PFSK-1 (cell line): Measurements from ENCODE around the gene WDR64.

Experiments
- FOXP2 ChIP-seq: optimal IDR thresholded peaks from 2 replicates; pipeline ENCODE3; 2011; ENCODE audit warnings: borderline replicate concordance, control low read depth, inconsistent platforms; ENCODE audit not compliant: insufficient read depth; ENCODE audit errors: extremely low read length, extremely low read depth
- POLR2AphosphoS5 ChIP-seq: IDR thresholded peaks from 2 replicates; pipeline ENCODE4 v1.6.1; 2012; ENCODE audit warnings: low read depth, mild to moderate bottlenecking, control low read depth, low read length, moderate library complexity
- REST ChIP-seq, 2 experiments: IDR thresholded peaks; 2 replicates each; pipeline versions ENCODE4 v1.6.1 to v1.8.0; 2011 to 2012; ENCODE audit warnings: low read depth in 2 of 2, low read length in 2 of 2, control low read depth in 1 of 2, inconsistent platforms in 1 of 2, mild to moderate bottlenecking in 1 of 2, moderate library complexity in 1 of 2; ENCODE audit not compliant: insufficient read depth in 1 of 2
- SIN3A ChIP-seq: IDR thresholded peaks from 2 replicates; pipeline ENCODE4 v1.6.1; 2012; ENCODE audit warnings: mild to moderate bottlenecking, low read length, moderate library complexity, borderline replicate concordance; ENCODE audit not compliant: insufficient read depth
- TAF1 ChIP-seq: IDR thresholded peaks from 2 replicates; pipeline ENCODE4 v1.6.1; 2012; ENCODE audit warnings: low read length, control low read depth, borderline replicate concordance; ENCODE audit not compliant: insufficient read depth

The WDR64 gene

GRCh38 chr1:241644259-241644658, 7.8 kb upstream of the WDR64 start:
- TF ChIP-seq REST (IDR thresholded peaks at IDR 0.05; ENCODE audit: insufficient read depth in 1 of 2, low read depth in 2 of 2, low read length in 2 of 2) (no peak), FOXP2 (no peak), SIN3A (no peak), POLR2AphosphoS5 (no peak), TAF1 (no peak)

GRCh38 chr1:241645199-241645598, 6.9 kb upstream of the WDR64 start:
- no peak for TF ChIP-seq FOXP2

- TF ChIP-seq POLR2AphosphoS5 (no peak), FOXP2 (no peak), REST (IDR thresholded peaks at IDR 0.05; ENCODE audit: insufficient read depth in 1 of 2, low read depth in 2 of 2, low read length in 2 of 2) (no peak), SIN3A (no peak), TAF1 (no peak)
Measured at GRCh38 chr1:241646201-241646600, 5.9 kb upstream of the WDR64 start.

- TF ChIP-seq TAF1: no peak
- TF ChIP-seq SIN3A: no peak
- no peak for TF ChIP-seq REST (IDR thresholded peaks at IDR 0.05; ENCODE audit: insufficient read depth in 1 of 2, low read depth in 2 of 2, low read length in 2 of 2)
- TF ChIP-seq FOXP2: no peak
- no peak for TF ChIP-seq POLR2AphosphoS5
Measured at GRCh38 chr1:241647658-241648057, 4.4 kb upstream of the WDR64 start.

GRCh38 chr1:241648159-241648558, 3.9 kb upstream of the WDR64 start:
- TF ChIP-seq REST (IDR thresholded peaks at IDR 0.05; ENCODE audit: insufficient read depth in 1 of 2, low read depth in 2 of 2, low read length in 2 of 2) (no peak), FOXP2 (no peak), TAF1 (no peak), POLR2AphosphoS5 (no peak), SIN3A (no peak)

- TF ChIP-seq POLR2AphosphoS5 (no peak), SIN3A (no peak), TAF1 (no peak), FOXP2 (no peak), REST (IDR thresholded peaks at IDR 0.05; ENCODE audit: insufficient read depth in 1 of 2, low read depth in 2 of 2, low read length in 2 of 2) (no peak)
Measured at GRCh38 chr1:241654019-241654418, 1.9 kb downstream of the WDR64 start.
